Measurements from ENCODE around the gene SLC1A3. TPM values are rescaled to one million over a fixed set of nuclear protein-coding genes. Genes with fewer than 3 reads are reported as not detected.

The SLC1A3 gene
- total and polyA plus RNA-seq, 8 donors = 0.76 to 29.7 (median 3.1) TPM

- TF ChIP-seq EP300 (IDR thresholded peaks at IDR 0.05) (no peak), POLR2A (IDR thresholded peaks at IDR 0.05) (no peak), POLR2AphosphoS5 (IDR thresholded peaks at IDR 0.05) (no peak)
- TF ChIP-seq, protein P1, sequence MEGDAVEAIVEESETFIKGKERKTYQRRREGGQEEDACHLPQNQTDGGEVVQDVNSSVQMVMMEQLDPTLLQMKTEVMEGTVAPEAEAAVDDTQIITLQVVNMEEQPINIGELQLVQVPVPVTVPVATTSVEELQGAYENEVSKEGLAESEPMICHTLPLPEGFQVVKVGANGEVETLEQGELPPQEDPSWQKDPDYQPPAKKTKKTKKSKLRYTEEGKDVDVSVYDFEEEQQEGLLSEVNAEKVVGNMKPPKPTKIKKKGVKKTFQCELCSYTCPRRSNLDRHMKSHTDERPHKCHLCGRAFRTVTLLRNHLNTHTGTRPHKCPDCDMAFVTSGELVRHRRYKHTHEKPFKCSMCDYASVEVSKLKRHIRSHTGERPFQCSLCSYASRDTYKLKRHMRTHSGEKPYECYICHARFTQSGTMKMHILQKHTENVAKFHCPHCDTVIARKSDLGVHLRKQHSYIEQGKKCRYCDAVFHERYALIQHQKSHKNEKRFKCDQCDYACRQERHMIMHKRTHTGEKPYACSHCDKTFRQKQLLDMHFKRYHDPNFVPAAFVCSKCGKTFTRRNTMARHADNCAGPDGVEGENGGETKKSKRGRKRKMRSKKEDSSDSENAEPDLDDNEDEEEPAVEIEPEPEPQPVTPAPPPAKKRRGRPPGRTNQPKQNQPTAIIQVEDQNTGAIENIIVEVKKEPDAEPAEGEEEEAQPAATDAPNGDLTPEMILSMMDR (IDR thresholded peaks at IDR 0.05) = no peak
- intact Hi-C loops (cut with DNase I; ENCODE audit: low total_unique reads) = no loop called here
These were observed 40.2 kb downstream of the SLC1A3 start for GRCh38 chr5:36646507-36647023.

GRCh38 chr5:36647046-36647445 is 40.6 kb downstream of the SLC1A3 start:
- Histone ChIP-seq H3K27ac (no peak overlapping the region), H3K9me3 (no peaks in the 10 kb centered on the region), H3K4me3 (no peak overlapping the region), H3K36me3 (no peaks in the 10 kb centered on the region), H3K27me3 (peaks cover 0 to 10% (median 0%) of the 10 kb centered on the region in 3 donors), H3K4me1 (no peaks in the 10 kb centered on the region)
- TF ChIP-seq, protein P1 (IDR thresholded peaks at IDR 0.05) = no peak
- no peak for TF ChIP-seq POLR2AphosphoS5 (IDR thresholded peaks at IDR 0.05)
- TF ChIP-seq POLR2A (IDR thresholded peaks at IDR 0.05) = no peak
- no peak for TF ChIP-seq EP300 (IDR thresholded peaks at IDR 0.05)
- no peak for DNase-seq
- intact Hi-C loops (cut with DNase I; ENCODE audit: low total_unique reads) = no loop called here

More at GRCh38 chr5:36646507-36647023, 40.2 kb downstream of the SLC1A3 start:
- no peak overlapping the region for H3K27ac ChIP-seq
- no peaks in the 10 kb centered on the region for H3K4me1 ChIP-seq
- H3K9me3 ChIP-seq = no peaks in the 10 kb centered on the region
- no peak overlapping the region for H3K4me3 ChIP-seq
- no peaks in the 10 kb centered on the region for H3K36me3 ChIP-seq
- 92 to 97% (median 95%) methylated on average over 3 of the region's 3 CpGs for WGBS, 5 donors
- no peak for DNase-seq
- H3K27me3 ChIP-seq = peaks cover 0 to 5% (median 0%) of the 10 kb centered on the region in 3 donors

GRCh38 chr5:36648426-36648825 is 42.0 kb downstream of the SLC1A3 start:
- peaks cover 0 to 10% (median 0%) of the 10 kb centered on the region in 3 donors for H3K27me3 ChIP-seq
- DNase-seq = no peak
- H3K4me3 ChIP-seq = no peak overlapping the region
- no peaks in the 10 kb centered on the region for H3K36me3 ChIP-seq
- no peaks in the 10 kb centered on the region for H3K4me1 ChIP-seq
- no peak overlapping the region for H3K27ac ChIP-seq
- intact Hi-C loops (cut with DNase I; ENCODE audit: low total_unique reads) = no loop called here
- H3K9me3 ChIP-seq = no peaks in the 10 kb centered on the region
- no peak for TF ChIP-seq EP300 (IDR thresholded peaks at IDR 0.05)
- TF ChIP-seq POLR2AphosphoS5 (IDR thresholded peaks at IDR 0.05) = no peak
- no peak for TF ChIP-seq POLR2A (IDR thresholded peaks at IDR 0.05)
- TF ChIP-seq, protein P1 (IDR thresholded peaks at IDR 0.05) = no peak
- 33 to 58% (median 47%) methylated on average over 3 of the region's 3 CpGs for WGBS, 5 donors

DNA sequence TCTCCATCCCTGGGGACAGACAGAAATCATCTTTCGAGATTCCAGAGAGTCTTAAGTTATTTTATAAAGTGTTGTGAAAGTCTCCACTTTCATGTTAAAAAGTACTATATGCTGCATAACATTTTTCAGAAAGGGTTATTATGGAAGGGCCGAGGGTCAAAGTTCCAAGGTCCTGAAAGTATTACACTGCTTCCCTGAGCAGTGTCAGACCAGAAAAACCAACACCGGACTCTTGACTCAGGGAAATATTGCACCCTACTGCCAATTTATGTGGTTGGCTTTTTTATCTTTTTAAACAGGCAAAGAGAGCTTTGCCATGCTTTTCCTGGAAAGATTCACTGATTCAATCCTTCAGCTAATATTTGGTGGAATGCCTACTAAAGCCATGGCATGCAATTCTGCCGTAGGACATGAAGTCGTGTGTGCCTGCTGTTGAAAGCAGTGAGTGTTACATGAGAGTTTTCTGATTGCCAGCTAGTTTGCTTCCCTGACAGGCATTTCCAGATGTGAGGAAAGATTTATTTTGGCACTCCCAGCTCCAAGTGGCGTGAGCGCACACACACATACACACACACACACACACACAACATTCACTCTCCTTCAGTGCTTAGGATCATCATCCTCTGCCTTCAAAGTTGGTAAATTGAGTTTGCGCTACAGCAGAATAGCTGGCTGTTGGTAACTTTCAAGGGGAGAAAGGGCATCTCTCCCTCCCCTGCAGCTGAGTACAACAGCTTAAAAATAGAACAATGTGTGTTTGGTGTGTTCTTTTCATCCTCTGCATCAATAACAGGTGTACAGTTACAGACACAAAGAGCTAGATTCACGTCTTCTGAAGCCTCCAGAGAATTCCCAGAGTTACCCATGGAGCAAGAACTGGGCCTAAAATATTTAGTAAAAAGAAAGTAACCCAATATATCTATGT is 45.6 kb downstream of the SLC1A3 start:
- TF ChIP-seq POLR2A (IDR thresholded peaks at IDR 0.05) (no peak), EP300 (IDR thresholded peaks at IDR 0.05) (no peak), POLR2AphosphoS5 (IDR thresholded peaks at IDR 0.05) (no peak)
- TF ChIP-seq, protein P1 (IDR thresholded peaks at IDR 0.05) = no peak
- 65 to 76% (median 69%) methylated on average over 9 of the region's 9 CpGs for WGBS, 5 donors
- H3K27ac ChIP-seq = no peak overlapping the region
- intact Hi-C loops (cut with DNase I; ENCODE audit: low total_unique reads) = no loop called here
- no peaks in the 10 kb centered on the region for H3K36me3 ChIP-seq
- DNase-seq = no peak
- H3K4me1 ChIP-seq = peaks cover 0 to under 1% (median 0%) of the 10 kb centered on the region in 4 donors
- H3K9me3 ChIP-seq = no peaks in the 10 kb centered on the region
- H3K27me3 ChIP-seq = peaks cover 0 to 10% (median 0%) of the 10 kb centered on the region in 3 donors
- H3K4me3 ChIP-seq = no peak overlapping the region

Measured in stomach (tissue), 9 donors.